Mesenteric fat pad (tissue), 1 donor: ENCODE measurements around the gene KCNC2. TPM values are rescaled to one million over a fixed set of nuclear protein-coding genes. Genes with fewer than 3 reads are reported as not detected.
"Not testable (repeated sequence)": the region's sequence is repeated elsewhere in the genome, so short reads cannot be mapped to it uniquely, and the experiment has no call there.

Experiments
- DNase-seq: peaks from one replicate; pipeline ENCODE4 v3.0.0-alpha.2; 2020; ENCODE audit warnings: low spot score
- long read RNA-seq: library from polyadenylated mRNA; unstranded; transcript quantifications from one replicate; pipeline ENCODE4 v2.0.0, GENCODE V29; 2020
- total RNA-seq: library from RNA; stranded (reverse); fragmentation: NEBNext Ultra II Directional; extraction: Animal tissue kit (Norgen Biotek cat#: 25700); gene quantifications from one replicate; pipeline ENCODE4 v1.2.1, GENCODE V29; 2021
- donor health status: DM: yes; HTN: yes; CAD: no.

The KCNC2 gene
- total RNA-seq = not detected
- long read RNA-seq = 0 reads

- DNase-seq = no peak
Measured at GRCh38 chr12:75209812-75210138, at the start of gene KCNC2. Gene KCNC2 (minus strand): TSS chr12:75209839.

GRCh38 chr12:75259143-75259542, 49.5 kb upstream of the KCNC2 start:
- no peak for DNase-seq

- no peak for DNase-seq
Measured at GRCh38 chr12:75257510-75257909, 47.9 kb upstream of the KCNC2 start.

GRCh38 chr12:75245108-75245507, 35.5 kb upstream of the KCNC2 start:
- no peak for DNase-seq

GRCh38 chr12:75239987-75240386, 30.3 kb upstream of the KCNC2 start:
- DNase-seq = no peak

- no peak for DNase-seq
Measured at GRCh38 chr12:75236206-75236605, 26.6 kb upstream of the KCNC2 start.

- no peak for DNase-seq
Measured at GRCh38 chr12:75227132-75227531, 17.5 kb upstream of the KCNC2 start.

GRCh38 chr12:75212072-75212471, 2.4 kb upstream of the KCNC2 start:
- no peak for DNase-seq

- DNase-seq = no peak
Measured at GRCh38 chr12:75208856-75209811, 505 bp downstream of the KCNC2 start.

- no peak for DNase-seq
Measured at GRCh38 chr12:75207338-75208083, 2.1 kb downstream of the KCNC2 start.

GRCh38 chr12:75205558-75205957, 4.1 kb downstream of the KCNC2 start:
- DNase-seq = no peak

- DNase-seq = no peak
Measured at GRCh38 chr12:75196865-75197264, 12.8 kb downstream of the KCNC2 start.

- no peak for DNase-seq
Measured at GRCh38 chr12:75196408-75196807, 13.2 kb downstream of the KCNC2 start.

GRCh38 chr12:75194250-75194649, 15.4 kb downstream of the KCNC2 start:
- no peak for DNase-seq

GRCh38 chr12:75192196-75192595, 17.4 kb downstream of the KCNC2 start:
- no peak for DNase-seq

- DNase-seq = no peak
Measured at GRCh38 chr12:75190846-75191245, 18.8 kb downstream of the KCNC2 start.

- DNase-seq = not testable (repeated sequence)
Measured at GRCh38 chr12:75185881-75186280, 23.8 kb downstream of the KCNC2 start.

GRCh38 chr12:75184516-75184915, 25.1 kb downstream of the KCNC2 start:
- DNase-seq = no peak

GRCh38 chr12:75183967-75184366, 25.7 kb downstream of the KCNC2 start:
- no peak for DNase-seq

GRCh38 chr12:75177997-75178396, 31.6 kb downstream of the KCNC2 start:
- DNase-seq = no peak

GRCh38 chr12:75172611-75173010, 37.0 kb downstream of the KCNC2 start:
- DNase-seq = no peak

GRCh38 chr12:75170640-75171185, 38.9 kb downstream of the KCNC2 start:
- DNase-seq = no peak
